Measurements from ENCODE around the gene IDH1. TPM values are rescaled to one million over a fixed set of nuclear protein-coding genes. Genes with fewer than 3 reads are reported as not detected.

IDH1 gene
- total and polyA plus RNA-seq, 8 donors = 14.2 to 57.8 (median 35.2) TPM

DNA sequence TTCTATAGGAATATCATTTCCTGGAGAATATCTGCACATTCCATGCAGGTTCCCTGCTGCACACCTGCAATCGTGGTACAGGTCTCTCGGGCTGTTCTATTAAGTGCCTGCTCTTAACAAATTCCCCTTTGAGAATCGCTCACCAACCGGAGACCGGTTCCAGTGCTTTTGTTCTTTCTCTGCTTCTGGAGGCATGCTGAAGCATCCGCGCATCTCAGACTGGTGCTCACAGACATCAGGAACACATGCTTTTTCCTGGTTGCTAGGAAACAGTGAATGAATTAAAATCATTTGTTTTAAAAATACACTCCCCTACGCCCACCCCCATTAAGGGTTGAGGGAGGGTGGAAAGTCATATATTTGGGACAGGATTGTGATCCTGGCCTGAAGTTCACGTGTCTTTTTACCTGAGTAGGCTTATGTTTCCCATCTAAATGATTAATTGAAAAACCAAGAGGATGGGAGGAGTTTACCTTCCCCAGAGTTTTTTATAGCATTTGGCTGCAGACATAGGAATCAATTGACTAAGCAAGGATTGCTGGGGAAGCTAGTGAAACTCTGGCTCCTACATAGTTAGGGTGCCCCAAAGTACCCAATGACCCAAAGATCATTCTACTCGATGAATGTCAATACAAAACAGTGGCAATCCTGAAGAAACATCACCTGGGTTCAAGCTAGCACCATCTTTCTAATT, 64.9 kb downstream of the IDH1 start, which contains the start of gene C2orf80:
Gene C2orf80 (minus strand): TSS at position 221 of the 694 bp plus-strand sequence. CDS start 3,044 bp downstream, outside the sequence.
- TF ChIP-seq, protein P1, sequence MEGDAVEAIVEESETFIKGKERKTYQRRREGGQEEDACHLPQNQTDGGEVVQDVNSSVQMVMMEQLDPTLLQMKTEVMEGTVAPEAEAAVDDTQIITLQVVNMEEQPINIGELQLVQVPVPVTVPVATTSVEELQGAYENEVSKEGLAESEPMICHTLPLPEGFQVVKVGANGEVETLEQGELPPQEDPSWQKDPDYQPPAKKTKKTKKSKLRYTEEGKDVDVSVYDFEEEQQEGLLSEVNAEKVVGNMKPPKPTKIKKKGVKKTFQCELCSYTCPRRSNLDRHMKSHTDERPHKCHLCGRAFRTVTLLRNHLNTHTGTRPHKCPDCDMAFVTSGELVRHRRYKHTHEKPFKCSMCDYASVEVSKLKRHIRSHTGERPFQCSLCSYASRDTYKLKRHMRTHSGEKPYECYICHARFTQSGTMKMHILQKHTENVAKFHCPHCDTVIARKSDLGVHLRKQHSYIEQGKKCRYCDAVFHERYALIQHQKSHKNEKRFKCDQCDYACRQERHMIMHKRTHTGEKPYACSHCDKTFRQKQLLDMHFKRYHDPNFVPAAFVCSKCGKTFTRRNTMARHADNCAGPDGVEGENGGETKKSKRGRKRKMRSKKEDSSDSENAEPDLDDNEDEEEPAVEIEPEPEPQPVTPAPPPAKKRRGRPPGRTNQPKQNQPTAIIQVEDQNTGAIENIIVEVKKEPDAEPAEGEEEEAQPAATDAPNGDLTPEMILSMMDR (IDR thresholded peaks at IDR 0.05) = no peak
- DNase-seq = no peak
- WGBS, 2 donors = 59 to 66% methylated on average over 10 of the region's 10 CpGs
- H3K4me3 ChIP-seq = no peak within 1 kb of the TSS
- no peaks in the 10 kb centered on the region for H3K27me3 ChIP-seq
- ATAC-seq = no peak
- no peaks in the 10 kb centered on the region for H3K9me3 ChIP-seq
- no peak within 1 kb of the TSS for H3K27ac ChIP-seq
- intact Hi-C loops (cut with DNase I) = no loop called here
- no peaks in the 10 kb centered on the region for H3K4me1 ChIP-seq
- no peak for FAIRE-seq
- H3K36me3 ChIP-seq = no peaks in the 10 kb centered on the region

DNA sequence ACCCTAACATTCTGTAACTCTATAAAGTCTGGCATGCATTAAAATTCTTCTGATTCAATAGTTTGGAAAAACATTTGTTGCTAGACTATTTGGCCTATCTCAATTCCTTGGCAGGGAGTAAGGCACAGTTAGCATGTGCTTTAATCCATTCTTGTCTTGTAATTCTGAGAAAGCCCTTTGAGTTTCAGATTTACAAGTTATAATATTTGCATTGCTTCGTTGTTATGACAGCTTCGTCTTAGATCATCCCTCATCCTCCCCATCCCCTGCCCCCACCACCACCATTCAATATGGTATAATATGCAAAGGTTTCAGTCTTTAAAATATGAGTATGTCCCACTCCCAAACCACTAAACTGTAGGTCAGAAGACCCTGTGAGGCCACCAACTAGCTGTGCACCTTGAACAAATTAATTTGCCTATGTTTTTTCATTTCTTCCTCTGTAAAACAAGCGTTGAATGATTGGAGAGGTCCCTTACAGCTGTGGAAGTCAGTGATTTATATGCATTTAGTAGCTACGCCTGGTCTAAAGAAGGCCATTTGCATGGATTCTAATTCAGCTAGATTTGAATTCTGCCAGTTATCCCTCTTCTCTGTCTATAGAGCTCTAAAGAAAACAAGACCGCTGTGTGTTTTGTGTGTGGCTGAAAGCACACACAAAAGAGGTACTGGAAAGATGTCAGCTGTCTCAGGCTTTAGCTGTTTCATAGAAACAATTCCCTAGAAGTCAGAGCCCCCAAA, 65.6 kb downstream of the IDH1 start:
- intact Hi-C loops (cut with DNase I) = no loop called here
- H3K9me3 ChIP-seq = no peaks in the 10 kb centered on the region
- ATAC-seq (no peak), FAIRE-seq (no peak), DNase-seq (no peak)
- no peaks in the 10 kb centered on the region for H3K27me3 ChIP-seq
- no peaks in the 10 kb centered on the region for H3K4me1 ChIP-seq
- 75 to 88% methylated on average over 5 of the region's 5 CpGs for WGBS, 2 donors
- no peak overlapping the region for H3K4me3 ChIP-seq
- no peaks in the 10 kb centered on the region for H3K36me3 ChIP-seq
- TF ChIP-seq, protein P1 (IDR thresholded peaks at IDR 0.05) = no peak
- H3K27ac ChIP-seq = no peak overlapping the region

DNA sequence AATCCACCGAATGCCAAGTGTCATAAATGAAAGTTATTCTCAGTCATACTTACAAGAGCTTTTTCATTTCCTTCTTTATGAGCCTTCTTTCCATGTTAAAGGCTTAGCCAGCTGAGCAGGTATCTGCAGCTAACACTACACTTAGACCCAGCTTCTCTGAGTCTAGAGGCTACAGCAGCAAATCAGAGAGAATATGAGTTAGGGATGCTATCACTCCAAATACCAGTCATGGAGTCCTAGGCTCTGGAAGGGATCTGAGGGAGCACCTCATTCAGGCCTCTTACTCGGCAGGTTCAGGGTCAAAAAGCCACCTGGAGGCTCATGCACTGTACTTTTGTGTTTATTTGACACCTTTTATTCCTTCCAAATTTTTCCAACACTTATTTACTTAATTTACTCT, 68.0 kb downstream of the IDH1 start:
- intact Hi-C loops (cut with DNase I) = no loop called here
- Histone ChIP-seq H3K9me3 (no peaks in the 10 kb centered on the region), H3K27me3 (no peaks in the 10 kb centered on the region), H3K4me3 (no peak overlapping the region), H3K36me3 (no peaks in the 10 kb centered on the region), H3K27ac (no peak overlapping the region), H3K4me1 (no peaks in the 10 kb centered on the region)
- FAIRE-seq (no peak), ATAC-seq (no peak), DNase-seq (no peak)
- WGBS, 2 donors = 80 to 92% methylated on average over 2 of the region's 2 CpGs
- TF ChIP-seq, protein P1 (IDR thresholded peaks at IDR 0.05) = no peak

DNA sequence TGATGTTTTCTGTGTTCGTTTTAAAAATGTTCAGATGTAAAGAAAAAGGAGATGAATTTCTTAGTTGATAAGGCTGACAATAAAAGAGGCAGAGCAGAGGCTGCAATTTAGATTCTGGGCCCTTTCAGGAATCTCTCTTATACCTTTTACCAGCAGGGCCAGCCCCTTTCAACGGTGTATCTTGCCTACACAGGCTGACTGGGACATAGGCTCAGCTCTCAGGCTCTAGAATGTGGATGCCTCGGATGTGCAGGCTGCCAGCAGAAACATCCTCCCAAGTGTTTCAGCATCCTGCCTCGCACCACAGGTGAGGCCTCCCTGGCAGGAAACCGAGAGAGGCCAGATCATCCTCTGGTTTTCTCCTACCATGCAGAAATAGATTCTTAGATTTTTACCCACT, 68.4 kb downstream of the IDH1 start:
- DNase-seq = no peak
- Histone ChIP-seq H3K36me3 (no peaks in the 10 kb centered on the region), H3K27me3 (no peaks in the 10 kb centered on the region), H3K27ac (no peak overlapping the region), H3K9me3 (no peaks in the 10 kb centered on the region), H3K4me1 (no peaks in the 10 kb centered on the region), H3K4me3 (no peak overlapping the region)
- 68 to 78% methylated on average over 5 of the region's 5 CpGs for WGBS, 2 donors
- ATAC-seq = no peak
- TF ChIP-seq, protein P1 (IDR thresholded peaks at IDR 0.05) = no peak
- intact Hi-C loops (cut with DNase I) = no loop called here
- no peak for FAIRE-seq

Other genes starting within 250 kb of the IDH1 start
- gene PLEKHM3, start 229.5 kb downstream of the IDH1 start, total RNA-seq = 10 to 100 TPM in 1 of 6 donors, 1 to 10 TPM in 5; 4.6 to 10.2 (median 5.4) TPM
- gene PLEKHM3, start 229.5 kb downstream of the IDH1 start, polyA plus RNA-seq = 1 to 10 TPM; 3.0 to 5.6 TPM
- not detected for gene CRYGD, start 130.5 kb downstream of the IDH1 start, total RNA-seq
- gene CRYGD, start 130.5 kb downstream of the IDH1 start, polyA plus RNA-seq = under 1 TPM in 1 of 2 donors, not detected in 1; 0.28 TPM
- not detected for gene CRYGC, start 125.2 kb downstream of the IDH1 start, total RNA-seq
- gene CRYGC, start 125.2 kb downstream of the IDH1 start, polyA plus RNA-seq = not detected
- gene CRYGB, start 108.9 kb downstream of the IDH1 start, total RNA-seq = not detected
- gene CRYGB, start 108.9 kb downstream of the IDH1 start, polyA plus RNA-seq = not detected
- gene CRYGA, start 91.5 kb downstream of the IDH1 start, total RNA-seq = not detected
- gene CRYGA, start 91.5 kb downstream of the IDH1 start, polyA plus RNA-seq = not detected
- not detected for gene C2orf80, start 65.0 kb downstream of the IDH1 start, total RNA-seq
- gene C2orf80, start 65.0 kb downstream of the IDH1 start, polyA plus RNA-seq = not detected
- 10 to 100 TPM; 11.5 to 16.1 (median 14.2) TPM for gene PIKFYVE, start 11.2 kb upstream of the IDH1 start, total RNA-seq
- gene PIKFYVE, start 11.2 kb upstream of the IDH1 start, polyA plus RNA-seq = 1 to 10 TPM; 6.0 to 7.3 TPM
- under 1 TPM; 0.19 to 0.62 (median 0.46) TPM for gene PTH2R, start 151.7 kb upstream of the IDH1 start, total RNA-seq
- 1 to 10 TPM in 1 of 2 donors, under 1 TPM in 1; 0.49 to 1.5 TPM for gene PTH2R, start 151.7 kb upstream of the IDH1 start, polyA plus RNA-seq

All from pancreas (tissue), 10 donors.